HG03175 (cell line): ENCODE results near the gene XRCC5.
A peak's percentile ranks its signal among the peaks of the same experiment; 100 is the strongest.
"Not testable (repeated sequence)": the region's sequence is repeated elsewhere in the genome, so short reads cannot be mapped to it uniquely, and the experiment has no call there.

Source experiments
- ATAC-seq: cut with Tn5 transposase; IDR thresholded peaks from one replicate; pipeline ENCODE4 v1.9.1; 2021; ENCODE audit warnings: mild to moderate bottlenecking, moderate library complexity; ENCODE audit not compliant: unreplicated experiment

Gene XRCC5

GRCh38 chr2:216183462-216183861 lies 74.3 kb downstream of the XRCC5 start:
- ATAC-seq, result peak; percentile 53

- no peak for ATAC-seq
These were observed 79.4 kb downstream of the XRCC5 start for GRCh38 chr2:216188559-216188850.

- no peak for ATAC-seq
These were observed 79.8 kb downstream of the XRCC5 start for GRCh38 chr2:216188956-216189355.

GRCh38 chr2:216189410-216189809 lies 80.3 kb downstream of the XRCC5 start:
- no peak for ATAC-seq

GRCh38 chr2:216192181-216192580 lies 83.0 kb downstream of the XRCC5 start:
- ATAC-seq, result no peak

GRCh38 chr2:216192931-216193330 lies 83.8 kb downstream of the XRCC5 start:
- no peak for ATAC-seq

GRCh38 chr2:216194013-216194412 lies 84.9 kb downstream of the XRCC5 start:
- ATAC-seq, result no peak

- ATAC-seq, result no peak
These were observed 85.4 kb downstream of the XRCC5 start for GRCh38 chr2:216194561-216194960.

GRCh38 chr2:216195565-216196029 lies 86.4 kb downstream of the XRCC5 start:
- no peak for ATAC-seq

GRCh38 chr2:216201692-216202306 lies 92.7 kb downstream of the XRCC5 start:
- ATAC-seq, result no peak

- no peak for ATAC-seq
These were observed 93.6 kb downstream of the XRCC5 start for GRCh38 chr2:216202626-216203250.

- ATAC-seq, result no peak
These were observed 96.3 kb downstream of the XRCC5 start for GRCh38 chr2:216205486-216205885.

GRCh38 chr2:216206041-216206703 lies 97.0 kb downstream of the XRCC5 start:
- peak; percentile 69 for ATAC-seq

GRCh38 chr2:216206821-216207220 lies 97.7 kb downstream of the XRCC5 start:
- ATAC-seq, result no peak

GRCh38 chr2:216208661-216209060 lies 99.5 kb downstream of the XRCC5 start:
- ATAC-seq, result not testable (repeated sequence)

- no peak for ATAC-seq
These were observed 101.8 kb downstream of the XRCC5 start for GRCh38 chr2:216210701-216211540.

GRCh38 chr2:216211614-216212145 lies 102.5 kb downstream of the XRCC5 start:
- no peak for ATAC-seq

- ATAC-seq, result no peak
These were observed 105.6 kb downstream of the XRCC5 start for GRCh38 chr2:216214768-216215167.

GRCh38 chr2:216215658-216216390 lies 106.7 kb downstream of the XRCC5 start:
- ATAC-seq, result no peak
